Heart left ventricle (tissue), 16 donors: ENCODE results near the gene ZFPM1. TPM values are rescaled to one million over a fixed set of nuclear protein-coding genes. Genes with fewer than 3 reads are reported as not detected.

Source experiments
- ATAC-seq, 4 donors: fragments of 200-7000 bp; cut with Tn5 transposase; one replicate each; pipeline ENCODE4 v1.9.1; 2020 to 2022; ENCODE audit warnings: moderate library complexity in 4 of 4, mild to moderate bottlenecking in 3 of 4, moderate number of reproducible peaks in 1 of 4
- DNase-seq, 5 donors: peaks; one replicate each; pipeline ENCODE4 v3.0.0-alpha.2; 2020
- H3K27ac ChIP-seq, 12 donors: fragments of 200-600 bp; sonication (generic) in 4 of 12; one replicate each; pipeline versions ENCODE4 v1.5.0 to v1.8.0; 2016 to 2022; ENCODE audit warnings: mild to moderate bottlenecking in 2 of 12
- H3K27me3 ChIP-seq, 9 donors: fragments of 200-600 bp; sonication (generic) in 2 of 9; one replicate each; pipeline versions ENCODE4 v1.5.1 to v1.8.0; 2016 to 2022; ENCODE audit warnings: mild to moderate bottlenecking in 3 of 9
- H3K36me3 ChIP-seq, 9 donors: fragments of 200-600 bp; sonication (generic) in 2 of 9; one replicate each; pipeline versions ENCODE4 v1.5.0 to v1.8.0; 2018 to 2022; ENCODE audit warnings: mild to moderate bottlenecking in 2 of 9
- H3K4me1 ChIP-seq, 12 donors: fragments of 200-600 bp; sonication (generic) in 4 of 12; one replicate each; pipeline versions ENCODE4 v1.5.0 to v1.8.0; 2016 to 2022; ENCODE audit warnings: mild to moderate bottlenecking in 3 of 12
- H3K4me3 ChIP-seq, 12 donors: fragments of 200-600 bp; sonication (generic) in 4 of 12; one replicate each; pipeline versions ENCODE4 v1.5.0 to v1.8.0; 2017 to 2022; ENCODE audit warnings: mild to moderate bottlenecking in 9 of 12, moderate library complexity in 4 of 12
- H3K9me3 ChIP-seq, 12 donors: fragments of 200-600 bp; sonication (generic) in 4 of 12; one replicate each; pipeline versions ENCODE4 v1.5.0 to v1.8.0; 2016 to 2022; ENCODE audit warnings: mild to moderate bottlenecking in 1 of 12
- CTCF ChIP-seq, 12 donors: fragments of 200-600 bp; sonication (generic) in 4 of 12; IDR thresholded peaks; one replicate each; pipeline versions ENCODE4 v1.5.0 to v1.8.0; 2018 to 2022; ENCODE audit warnings: antibody characterized with exemption in 12 of 12, mild to moderate bottlenecking in 5 of 12
- POLR2A ChIP-seq, 2 donors: fragments of 450-650 bp; IDR thresholded peaks; one replicate each; pipeline ENCODE4 v1.6.1; 2017; ENCODE audit warnings: antibody characterized with exemption in 2 of 2, mild to moderate bottlenecking in 2 of 2, moderate library complexity in 2 of 2
- WGBS, 4 donors: extraction: QIAGEN DNeasy Blood & Tissue Kit in 2 of 4; methylation state at CpG; one replicate each; pipeline versions ENCODE4 v1.1.5 to v1.1.7; 2013 to 2018; 5-methylcytosine and 5-hydroxymethylcytosine counted together
- intact Hi-C, 10 donors: fragments of 100-400 bp; cut with DNase I; formaldehyde crosslinking; loops; one replicate each; pipeline versions ENCODE4 v1.11.1 to v1.14.2; 2022
- polyA plus RNA-seq, 2 donors: library from polyadenylated mRNA; stranded (reverse); fragments of 200-250 nt; gene quantifications; one replicate each; pipeline ENCODE4 v1.2.3, GENCODE V29; 2013
- total RNA-seq, 9 donors: library from RNA; depleted of rRNA in 2 of 9; stranded (reverse); fragments of >200 nt in 2 of 9; fragmentation: NEBNext Ultra II Directional in 3 of 9; extraction: Animal tissue kit (Norgen Biotek cat#: 25700) in 3 of 9; gene quantifications; one replicate each; pipeline versions ENCODE4 v1.1.0 to v1.2.4, GENCODE V29; 2016 to 2023
- donor health status: ischemic (EF 13 %, LVEDD 7.1; RV severe dilation, severe dysfunction).
- donor health status: healthy with polysubstance abuse.
- donor health status: DM: no; HTN: yes; CAD: no.
- donor health status: DM: no; HTN: no; CAD: no.
- donor health status: ischemic (EF 25% LVEDD 6.9; RV normal size, moderate dysfunction).
- donor health status: ischemic (EF 25% LVEDD 5.7; RV mildly dilated, moderate dysfunction).
- donor health status: healthy.
- donor health status: DM: yes; HTN: yes; CAD: no.
- donor health status: ischemic (EF 35%, LVEDD 5.7; RV mildly dilated, moderate dysfunction).
- donor health status: nonischemic (EF 11% LVEDD 7.7; RV severe dilation, severe dysfunction).
- donor health status: DM: yes; HTN: yes; CAD: no.
- donor health status: PGD.
- donor health status: ischemic (EF 29% LVEDD 5.4; RV normal size, mild dysfunction).
- donor health status: nonischemic (EF 23%, LVEDD 6.1; RV moderate dilation, normal function).

ZFPM1 gene
- total and polyA plus RNA-seq, 11 donors: 1.3 to 6.3 (median 4.1) TPM

- no peak overlapping the region for H3K27ac ChIP-seq
- peaks cover 0 to 13% (median 0%) of the 10 kb centered on the region in 9 donors for H3K36me3 ChIP-seq
- DNase-seq: no peak
- intact Hi-C loops: no loop called here
- TF ChIP-seq POLR2A (IDR thresholded peaks at IDR 0.05) (no peak), CTCF (IDR thresholded peaks at IDR 0.05) (no peak)
- no peaks in the 10 kb centered on the region for H3K27me3 ChIP-seq
- WGBS, 4 donors: 92 to 97% (median 95%) methylated on average over 6 to 26 of the region's 26 CpGs
- H3K4me1 ChIP-seq: no peaks in the 10 kb centered on the region
- H3K9me3 ChIP-seq: no peaks in the 10 kb centered on the region
- ATAC-seq: no peak
- H3K4me3 ChIP-seq: no peak overlapping the region
Measured at GRCh38 chr16:88491001-88491559, 38.0 kb downstream of the ZFPM1 start.

- Histone ChIP-seq H3K4me1 (no peaks in the 10 kb centered on the region), H3K4me3 (no peak overlapping the region), H3K27ac (no peak overlapping the region), H3K9me3 (no peaks in the 10 kb centered on the region), H3K27me3 (no peaks in the 10 kb centered on the region), H3K36me3 (peaks cover 0 to 13% (median 0%) of the 10 kb centered on the region in 9 donors)
- ATAC-seq (no peak), DNase-seq (no peak)
- intact Hi-C loops: no loop called here
- WGBS, 4 donors: 84 to 90% (median 87%) methylated on average over 27 to 28 of the region's 28 CpGs
- TF ChIP-seq CTCF (IDR thresholded peaks at IDR 0.05): no peak
- no peak for TF ChIP-seq POLR2A (IDR thresholded peaks at IDR 0.05)
Measured at GRCh38 chr16:88491560-88492310, 38.7 kb downstream of the ZFPM1 start.

- Histone ChIP-seq H3K4me3 (no peak overlapping the region), H3K4me1 (peaks cover 0 to 7% (median 0%) of the 10 kb centered on the region in 12 donors), H3K27me3 (no peaks in the 10 kb centered on the region), H3K9me3 (no peaks in the 10 kb centered on the region), H3K36me3 (peaks cover 0 to 10% (median 0%) of the 10 kb centered on the region in 9 donors), H3K27ac (no peak overlapping the region)
- TF ChIP-seq CTCF (IDR thresholded peaks at IDR 0.05) (no peak), POLR2A (IDR thresholded peaks at IDR 0.05) (no peak)
- 93 to 98% (median 96%) methylated on average over 22 to 24 of the region's 24 CpGs for WGBS, 4 donors
- no peak for DNase-seq
- intact Hi-C loops: no loop called here
- ATAC-seq: no peak
Measured at GRCh38 chr16:88493879-88494278, 40.8 kb downstream of the ZFPM1 start.

- DNase-seq (no peak), ATAC-seq (no peak)
- H3K9me3 ChIP-seq: no peaks in the 10 kb centered on the region
- peaks cover 0 to 7% (median 0%) of the 10 kb centered on the region in 9 donors for H3K36me3 ChIP-seq
- WGBS, 4 donors: 92 to 94% (median 93%) methylated on average over 38 to 43 of the region's 43 CpGs
- peaks cover 0 to 13% (median 4%) of the 10 kb centered on the region in 12 donors for H3K4me1 ChIP-seq
- H3K4me3 ChIP-seq: no peak overlapping the region
- H3K27me3 ChIP-seq: no peaks in the 10 kb centered on the region
- H3K27ac ChIP-seq: no peak overlapping the region
- TF ChIP-seq CTCF (IDR thresholded peaks at IDR 0.05) (no peak), POLR2A (IDR thresholded peaks at IDR 0.05) (no peak)
- intact Hi-C loops: no loop called here
Measured at GRCh38 chr16:88494335-88495154, 41.5 kb downstream of the ZFPM1 start.
